GM18526 (cell line): ENCODE measurements around the gene SOX1.

Source experiments
- POLR2A ChIP-seq: IDR thresholded peaks from 3 replicates; pipeline ENCODE4 v1.6.1; 2011; ENCODE audit not compliant: insufficient read length; ENCODE audit errors: extremely low read depth

Gene SOX1

GRCh38 chr13:112067116-112067741 is at the start of gene SOX1:
Gene SOX1, plus strand, starts transcription at chr13:112067149. Its CDS starts 510 bp downstream, at chr13:112067659.
- no peak for TF ChIP-seq POLR2A

- no peak for TF ChIP-seq POLR2A
Observed at GRCh38 chr13:112024577-112024976, 42.4 kb upstream of the SOX1 start.

GRCh38 chr13:112027250-112027649 is 39.7 kb upstream of the SOX1 start:
- TF ChIP-seq POLR2A, result no peak

- no peak for TF ChIP-seq POLR2A
Observed at GRCh38 chr13:112028481-112028880, 38.5 kb upstream of the SOX1 start.

- TF ChIP-seq POLR2A, result no peak
Observed at GRCh38 chr13:112029143-112029542, 37.8 kb upstream of the SOX1 start.

GRCh38 chr13:112032186-112032993 is 34.6 kb upstream of the SOX1 start:
- TF ChIP-seq POLR2A, result no peak

- no peak for TF ChIP-seq POLR2A
Observed at GRCh38 chr13:112034231-112034630, 32.7 kb upstream of the SOX1 start.

GRCh38 chr13:112034846-112035245 is 32.1 kb upstream of the SOX1 start:
- TF ChIP-seq POLR2A, result no peak

- no peak for TF ChIP-seq POLR2A
Observed at GRCh38 chr13:112042496-112042895, 24.5 kb upstream of the SOX1 start.

- TF ChIP-seq POLR2A, result no peak
Observed at GRCh38 chr13:112052213-112052612, 14.7 kb upstream of the SOX1 start.

- TF ChIP-seq POLR2A, result no peak
Observed at GRCh38 chr13:112053167-112053743, 13.7 kb upstream of the SOX1 start.

- TF ChIP-seq POLR2A, result no peak
Observed at GRCh38 chr13:112053744-112054615, 13.0 kb upstream of the SOX1 start.

- TF ChIP-seq POLR2A, result no peak
Observed at GRCh38 chr13:112054616-112055015, 12.3 kb upstream of the SOX1 start.

GRCh38 chr13:112055036-112055914 is 11.7 kb upstream of the SOX1 start:
- no peak for TF ChIP-seq POLR2A
